GM12865 (cell line): ENCODE data around the gene FEM1B.

Experiments used
- DNase-seq: peaks from one replicate; pipeline ENCODE4 v3.0.0; 2010; ENCODE audit warnings: low read depth
- H3K4me3 ChIP-seq: 2 replicates; pipeline ENCODE4 v1.5.1; 2011; ENCODE audit warnings: mild to moderate bottlenecking, low read depth, low read length, control low read depth
- CTCF ChIP-seq: IDR thresholded peaks from 2 replicates; pipeline ENCODE4 v1.5.1; 2011; ENCODE audit warnings: low read length, control low read depth, low read depth, inconsistent platforms; ENCODE audit not compliant: insufficient read depth; ENCODE audit errors: missing control alignments

The FEM1B gene

DNA sequence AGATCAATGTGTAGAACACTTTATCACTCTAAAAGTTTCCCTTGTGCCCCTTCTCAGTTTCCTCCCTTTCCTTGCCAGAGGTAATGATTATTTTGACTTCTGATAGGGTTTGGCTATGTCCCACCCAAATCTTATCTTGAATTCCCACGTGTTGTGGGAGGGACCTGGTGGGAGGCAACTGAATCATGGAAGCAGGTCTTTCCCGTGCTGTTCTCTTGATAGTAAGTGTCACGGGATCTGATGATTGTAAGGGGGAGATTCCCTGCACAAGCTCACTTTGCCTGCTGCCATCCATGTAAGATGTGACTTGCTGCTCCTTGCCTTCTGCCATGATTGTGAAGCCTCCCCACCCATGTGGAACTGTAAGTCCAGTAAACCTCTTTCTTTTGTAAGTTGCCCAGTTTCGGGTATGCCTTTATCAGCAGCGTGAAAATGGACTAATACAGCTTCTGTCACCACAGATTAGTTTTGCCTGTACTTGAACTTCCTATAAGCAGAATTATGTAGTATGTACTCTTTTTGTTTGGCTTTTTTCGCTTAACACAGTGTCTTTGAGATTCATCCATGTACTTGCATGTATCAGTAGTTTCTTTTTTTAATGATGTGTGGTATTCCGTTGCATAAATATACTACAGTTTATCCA is 7.2 kb downstream of the FEM1B start:
- DNase-seq, result no peak
- no peak for TF ChIP-seq CTCF
- H3K4me3 ChIP-seq, result no peak overlapping the region

- no peak for TF ChIP-seq CTCF
- no peak overlapping the region for H3K4me3 ChIP-seq
- DNase-seq, result no peak
Observed at GRCh38 chr15:68285259-68285980, 7.9 kb downstream of the FEM1B start.

GRCh38 chr15:68286256-68286655 is 8.7 kb downstream of the FEM1B start:
- DNase-seq, result no peak
- TF ChIP-seq CTCF, result no peak
- no peak overlapping the region for H3K4me3 ChIP-seq

DNA sequence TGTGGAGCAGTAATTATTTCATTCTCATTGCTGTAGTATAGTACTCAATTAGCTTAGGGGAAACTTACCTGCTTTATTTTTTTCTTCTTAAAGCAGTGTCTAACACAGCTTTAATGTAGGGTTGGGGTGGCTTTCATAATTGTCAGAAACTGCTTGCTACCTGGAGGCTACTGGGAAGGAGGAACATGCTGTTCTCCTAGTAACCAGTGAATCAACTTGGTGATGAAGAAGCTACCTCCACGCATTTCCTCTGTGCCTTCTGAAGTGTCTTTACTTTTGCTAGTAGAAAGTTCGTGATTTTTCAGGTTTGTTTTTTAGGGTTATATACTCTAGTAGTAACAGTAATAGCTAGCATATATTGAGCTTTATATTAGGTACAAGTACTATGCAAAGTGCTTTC is 11.5 kb downstream of the FEM1B start:
- no peak for DNase-seq
- no peak for TF ChIP-seq CTCF
- H3K4me3 ChIP-seq, result no peak overlapping the region

DNA sequence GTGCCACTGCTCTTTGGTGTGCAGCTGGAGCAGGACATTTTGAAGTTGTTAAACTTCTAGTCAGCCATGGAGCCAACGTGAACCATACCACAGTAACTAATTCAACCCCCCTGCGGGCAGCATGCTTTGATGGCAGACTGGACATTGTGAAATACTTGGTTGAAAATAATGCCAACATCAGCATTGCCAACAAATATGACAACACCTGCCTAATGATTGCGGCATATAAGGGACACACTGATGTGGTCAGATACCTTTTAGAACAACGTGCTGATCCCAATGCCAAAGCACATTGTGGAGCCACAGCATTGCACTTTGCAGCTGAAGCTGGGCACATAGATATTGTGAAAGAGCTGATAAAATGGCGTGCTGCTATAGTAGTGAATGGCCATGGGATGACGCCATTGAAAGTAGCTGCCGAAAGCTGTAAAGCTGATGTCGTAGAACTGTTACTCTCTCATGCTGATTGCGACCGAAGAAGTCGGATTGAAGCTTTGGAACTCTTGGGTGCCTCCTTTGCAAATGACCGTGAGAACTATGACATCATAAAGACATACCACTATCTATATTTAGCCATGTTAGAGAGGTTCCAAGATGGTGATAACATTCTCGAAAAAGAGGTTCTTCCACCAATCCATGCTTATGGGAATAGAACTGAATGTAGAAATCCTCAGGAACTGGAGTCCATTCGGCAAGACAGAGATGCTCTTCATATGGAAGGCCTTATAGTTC is 12.2 kb downstream of the FEM1B start:
- DNase-seq, result no peak
- TF ChIP-seq CTCF, result no peak
- H3K4me3 ChIP-seq, result no peak overlapping the region

- TF ChIP-seq CTCF, result no peak
Observed at GRCh38 chr15:68290715-68291114, 13.2 kb downstream of the FEM1B start.

More at GRCh38 chr15:68290715-68291114, 13.2 kb downstream of the FEM1B start:
- DNase-seq, result no peak
- H3K4me3 ChIP-seq, result no peak overlapping the region
